ENCODE results near the gene B3GNT2.
A peak's percentile ranks its signal among the peaks of the same experiment; 100 is the strongest.
"Not testable (repeated sequence)": the region's sequence is repeated elsewhere in the genome, so short reads cannot be mapped to it uniquely, and the experiment has no call there.

The B3GNT2 gene

GRCh38 chr2:62195421-62196277 lies at the start of gene B3GNT2:
Gene B3GNT2, plus strand, starts transcription at chr2:62196115. Its CDS starts 26,106 bp downstream, at chr2:62222221.
- peak within 1 kb of the TSS; percentile 93 for H3K4me3 ChIP-seq (ENCODE audit: low read depth, low read length)
- no peaks in the 10 kb centered on the region for H3K27me3 ChIP-seq (ENCODE audit: control insufficient read depth, insufficient read depth, low read length)
- H3K9me3 ChIP-seq (ENCODE audit: control insufficient read depth, insufficient read depth, low read length), result no peaks in the 10 kb centered on the region
- H3K36me3 ChIP-seq (ENCODE audit: control insufficient read depth, insufficient read depth, low read length), result no peaks in the 10 kb centered on the region
- H3K4me1 ChIP-seq (ENCODE audit: control insufficient read depth, insufficient read depth, low read length), result peaks cover 26% of the 10 kb centered on the region
- peak within 1 kb of the TSS; percentile 87 for H3K27ac ChIP-seq (ENCODE audit: low read depth, low read length)
- peak within 1 kb of the TSS; percentile 68 for H3K9ac ChIP-seq (ENCODE audit: low read depth, low read length)

GRCh38 chr2:62146790-62147189 lies 49.1 kb upstream of the B3GNT2 start:
- not testable (repeated sequence) for H3K36me3 ChIP-seq (ENCODE audit: control insufficient read depth, insufficient read depth, low read length); H3K27ac ChIP-seq (ENCODE audit: low read depth, low read length); H3K9me3 ChIP-seq (ENCODE audit: control insufficient read depth, insufficient read depth, low read length); H3K27me3 ChIP-seq (ENCODE audit: control insufficient read depth, insufficient read depth, low read length); H3K9ac ChIP-seq (ENCODE audit: low read depth, low read length); H3K4me3 ChIP-seq (ENCODE audit: low read depth, low read length)
- peaks cover 28% of the 10 kb centered on the region for H3K4me1 ChIP-seq (ENCODE audit: control insufficient read depth, insufficient read depth, low read length)

DNA sequence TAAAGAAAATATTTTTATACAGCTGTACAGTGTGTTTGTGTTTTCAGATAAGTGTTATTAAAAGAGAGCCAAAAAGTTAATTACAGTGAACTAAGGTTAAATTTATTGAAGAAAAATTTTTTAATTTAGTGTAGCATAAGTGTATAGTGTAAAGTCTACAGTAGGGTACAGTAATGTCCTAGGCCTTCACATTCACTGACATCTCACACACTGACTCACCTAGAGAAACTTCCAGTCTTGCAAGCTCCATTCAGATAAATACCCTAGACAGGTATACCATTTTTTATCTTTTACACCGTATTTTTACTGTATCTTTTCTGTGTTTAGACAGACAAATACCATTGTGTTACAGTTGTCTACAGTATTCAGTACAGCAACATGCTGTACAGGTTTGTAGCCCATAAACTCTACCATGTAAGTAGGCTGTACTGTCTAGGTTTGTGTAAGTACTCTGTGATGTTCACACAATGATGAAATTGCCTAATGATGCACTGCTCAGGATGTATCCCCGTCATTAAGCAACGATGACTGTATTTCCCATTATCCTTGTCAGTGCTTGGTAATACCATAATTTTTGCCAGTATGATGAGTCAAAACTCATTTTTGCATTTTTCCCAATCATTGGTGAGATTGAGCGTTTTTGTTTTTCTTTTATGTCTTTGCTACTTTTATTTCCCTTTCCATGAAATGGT lies 48.2 kb upstream of the B3GNT2 start:
- Histone ChIP-seq H3K9ac (ENCODE audit: low read depth, low read length) (no peak overlapping the region), H3K27ac (ENCODE audit: low read depth, low read length) (no peak overlapping the region), H3K27me3 (ENCODE audit: control insufficient read depth, insufficient read depth, low read length) (no peaks in the 10 kb centered on the region), H3K4me3 (ENCODE audit: low read depth, low read length) (no peak overlapping the region), H3K4me1 (ENCODE audit: control insufficient read depth, insufficient read depth, low read length) (peaks cover 32% of the 10 kb centered on the region), H3K9me3 (ENCODE audit: control insufficient read depth, insufficient read depth, low read length) (no peaks in the 10 kb centered on the region), H3K36me3 (ENCODE audit: control insufficient read depth, insufficient read depth, low read length) (no peaks in the 10 kb centered on the region)

DNA sequence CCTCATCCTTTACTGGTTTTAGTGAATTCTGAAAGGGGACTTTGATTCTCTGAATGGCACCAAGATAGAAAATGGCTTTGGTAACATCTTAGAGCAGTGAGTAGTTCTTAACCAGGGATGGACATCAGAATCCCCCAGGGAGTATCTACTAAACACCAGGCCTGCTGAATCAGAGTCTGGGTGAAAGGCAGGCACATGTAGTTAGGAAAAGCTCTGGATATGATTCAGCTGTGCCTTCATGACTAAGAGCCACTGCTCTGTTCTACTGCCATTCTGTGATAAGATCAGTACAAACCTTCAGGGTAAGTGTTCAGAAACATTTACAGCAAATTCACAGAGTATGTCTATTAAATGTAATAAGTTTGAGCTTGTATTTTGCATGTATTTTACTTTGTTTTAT lies 46.2 kb upstream of the B3GNT2 start:
- no peaks in the 10 kb centered on the region for H3K9me3 ChIP-seq (ENCODE audit: control insufficient read depth, insufficient read depth, low read length)
- no peak overlapping the region for H3K4me3 ChIP-seq (ENCODE audit: low read depth, low read length)
- no peak overlapping the region for H3K27ac ChIP-seq (ENCODE audit: low read depth, low read length)
- H3K36me3 ChIP-seq (ENCODE audit: control insufficient read depth, insufficient read depth, low read length), result no peaks in the 10 kb centered on the region
- H3K9ac ChIP-seq (ENCODE audit: low read depth, low read length), result no peak overlapping the region
- no peaks in the 10 kb centered on the region for H3K27me3 ChIP-seq (ENCODE audit: control insufficient read depth, insufficient read depth, low read length)
- H3K4me1 ChIP-seq (ENCODE audit: control insufficient read depth, insufficient read depth, low read length), result peaks cover 25% of the 10 kb centered on the region

DNA sequence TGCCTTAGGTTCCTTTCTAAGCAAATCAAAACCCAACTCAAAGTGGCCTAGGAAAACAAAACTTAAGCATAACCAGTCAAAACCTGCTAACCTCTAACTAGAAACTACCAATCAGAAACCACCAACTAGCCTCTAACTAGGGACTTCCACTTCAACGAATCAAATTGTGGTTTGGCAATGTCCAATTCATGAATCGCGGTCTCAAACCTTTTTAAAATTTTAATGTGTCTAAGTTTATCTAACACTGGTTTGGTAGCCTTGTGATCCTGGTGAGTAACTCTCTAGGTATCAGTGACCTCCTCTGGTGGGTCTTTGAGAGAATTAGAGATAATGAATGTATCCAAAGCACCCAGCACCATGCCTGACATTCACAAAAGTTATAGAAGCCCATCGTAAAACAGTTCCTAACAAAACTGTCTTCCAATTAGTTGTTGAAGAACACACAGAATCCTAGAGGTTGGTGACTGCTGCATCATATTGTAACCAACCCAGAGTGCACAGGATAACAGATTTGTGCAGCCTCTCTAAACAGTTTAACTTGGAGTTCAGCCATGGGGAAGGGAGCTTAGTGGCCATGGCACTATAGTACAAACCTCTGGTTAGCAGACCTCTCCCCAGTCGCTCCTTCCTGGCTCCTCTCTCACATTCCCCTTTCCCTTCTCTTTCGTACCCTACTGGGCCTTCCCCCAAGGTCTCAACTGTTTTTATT lies 45.2 kb upstream of the B3GNT2 start:
- H3K27ac ChIP-seq (ENCODE audit: low read depth, low read length), result peak overlapping the region; percentile 38
- H3K4me3 ChIP-seq (ENCODE audit: low read depth, low read length), result peak overlapping the region; percentile 21; the same call in 1 of the 2 replicates
- H3K27me3 ChIP-seq (ENCODE audit: control insufficient read depth, insufficient read depth, low read length), result no peaks in the 10 kb centered on the region
- H3K9me3 ChIP-seq (ENCODE audit: control insufficient read depth, insufficient read depth, low read length), result peaks cover 3% of the 10 kb centered on the region; the same call in 1 of the 2 replicates
- no peaks in the 10 kb centered on the region for H3K36me3 ChIP-seq (ENCODE audit: control insufficient read depth, insufficient read depth, low read length)
- peaks cover 22% of the 10 kb centered on the region for H3K4me1 ChIP-seq (ENCODE audit: control insufficient read depth, insufficient read depth, low read length)
- H3K9ac ChIP-seq (ENCODE audit: low read depth, low read length), result no peak overlapping the region

DNA sequence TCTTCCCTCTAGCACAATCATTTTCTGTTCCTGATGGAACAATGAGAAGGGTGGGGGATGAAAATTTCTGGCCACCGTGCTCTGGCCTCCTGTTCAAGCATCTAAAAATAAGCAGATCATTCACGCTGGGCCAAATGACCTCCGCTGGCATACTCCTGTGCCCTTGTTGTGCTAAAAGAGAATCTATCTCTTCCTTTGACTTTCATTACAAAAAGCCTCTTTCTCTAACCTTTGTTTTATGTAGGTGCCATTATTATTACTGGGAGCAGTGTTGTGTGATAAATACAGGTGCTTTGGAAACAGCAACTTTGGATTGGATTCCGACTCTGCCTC lies 44.6 kb upstream of the B3GNT2 start:
- Histone ChIP-seq H3K36me3 (ENCODE audit: control insufficient read depth, insufficient read depth, low read length) (no peaks in the 10 kb centered on the region), H3K4me3 (ENCODE audit: low read depth, low read length) (peak overlapping the region; percentile 21; the same call in 1 of the 2 replicates), H3K27ac (ENCODE audit: low read depth, low read length) (peak overlapping the region; percentile 38), H3K9ac (ENCODE audit: low read depth, low read length) (no peak overlapping the region), H3K4me1 (ENCODE audit: control insufficient read depth, insufficient read depth, low read length) (peaks cover 22% of the 10 kb centered on the region), H3K27me3 (ENCODE audit: control insufficient read depth, insufficient read depth, low read length) (no peaks in the 10 kb centered on the region), H3K9me3 (ENCODE audit: control insufficient read depth, insufficient read depth, low read length) (peaks cover 3% of the 10 kb centered on the region; the same call in 1 of the 2 replicates)

- Histone ChIP-seq H3K27me3 (ENCODE audit: control insufficient read depth, insufficient read depth, low read length) (no peaks in the 10 kb centered on the region), H3K36me3 (ENCODE audit: control insufficient read depth, insufficient read depth, low read length) (no peaks in the 10 kb centered on the region), H3K4me1 (ENCODE audit: control insufficient read depth, insufficient read depth, low read length) (peaks cover 26% of the 10 kb centered on the region), H3K27ac (ENCODE audit: low read depth, low read length) (no peak overlapping the region), H3K4me3 (ENCODE audit: low read depth, low read length) (no peak overlapping the region), H3K9ac (ENCODE audit: low read depth, low read length) (no peak overlapping the region), H3K9me3 (ENCODE audit: control insufficient read depth, insufficient read depth, low read length) (peaks cover 3% of the 10 kb centered on the region; the same call in 1 of the 2 replicates)
These were observed 43.9 kb upstream of the B3GNT2 start for GRCh38 chr2:62152000-62152399.

- H3K36me3 ChIP-seq (ENCODE audit: control insufficient read depth, insufficient read depth, low read length), result no peaks in the 10 kb centered on the region
- H3K4me1 ChIP-seq (ENCODE audit: control insufficient read depth, insufficient read depth, low read length), result peaks cover 13% of the 10 kb centered on the region
- no peak overlapping the region for H3K9ac ChIP-seq (ENCODE audit: low read depth, low read length)
- H3K27me3 ChIP-seq (ENCODE audit: control insufficient read depth, insufficient read depth, low read length), result no peaks in the 10 kb centered on the region
- no peak overlapping the region for H3K27ac ChIP-seq (ENCODE audit: low read depth, low read length)
- H3K4me3 ChIP-seq (ENCODE audit: low read depth, low read length), result no peak overlapping the region
- H3K9me3 ChIP-seq (ENCODE audit: control insufficient read depth, insufficient read depth, low read length), result peaks cover 3% of the 10 kb centered on the region; the same call in 1 of the 2 replicates
These were observed 38.9 kb upstream of the B3GNT2 start for GRCh38 chr2:62156861-62157496.

DNA sequence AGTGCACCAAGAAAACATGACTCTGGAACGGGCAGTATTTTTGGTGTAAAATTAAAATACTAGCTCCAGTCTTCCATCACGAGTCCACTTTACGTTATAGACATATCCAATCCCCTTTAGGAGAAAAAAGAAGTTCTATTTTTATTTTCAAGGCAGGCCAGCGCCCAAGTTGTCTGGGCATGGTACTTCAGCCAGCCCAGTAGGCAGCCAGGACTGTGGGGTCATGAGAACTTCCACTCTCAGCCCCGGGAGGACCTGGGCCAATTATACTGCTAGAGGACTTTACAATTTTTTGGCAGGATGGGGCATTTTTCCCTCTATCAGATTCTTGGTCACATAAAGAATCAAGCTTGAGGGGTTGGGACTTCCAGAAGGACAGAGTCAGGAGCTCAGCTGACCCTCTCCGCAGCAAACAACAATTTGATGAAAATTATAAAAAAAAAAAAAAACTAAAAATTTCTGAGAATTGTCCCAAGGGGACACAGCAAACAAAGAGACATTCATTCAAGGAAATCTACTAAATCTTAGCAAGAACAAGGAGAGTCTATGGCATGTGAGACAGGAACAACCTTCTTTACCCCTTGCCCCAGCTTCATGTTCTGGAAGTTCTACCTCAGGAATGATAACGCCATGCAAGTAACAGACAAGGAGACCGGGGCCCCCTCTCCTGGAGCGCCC lies 37.3 kb upstream of the B3GNT2 start:
- Histone ChIP-seq H3K4me1 (ENCODE audit: control insufficient read depth, insufficient read depth, low read length) (peaks cover 13% of the 10 kb centered on the region), H3K9ac (ENCODE audit: low read depth, low read length) (no peak overlapping the region), H3K4me3 (ENCODE audit: low read depth, low read length) (no peak overlapping the region), H3K27ac (ENCODE audit: low read depth, low read length) (no peak overlapping the region), H3K27me3 (ENCODE audit: control insufficient read depth, insufficient read depth, low read length) (no peaks in the 10 kb centered on the region), H3K9me3 (ENCODE audit: control insufficient read depth, insufficient read depth, low read length) (peaks cover 3% of the 10 kb centered on the region; the same call in 1 of the 2 replicates), H3K36me3 (ENCODE audit: control insufficient read depth, insufficient read depth, low read length) (no peaks in the 10 kb centered on the region)

DNA sequence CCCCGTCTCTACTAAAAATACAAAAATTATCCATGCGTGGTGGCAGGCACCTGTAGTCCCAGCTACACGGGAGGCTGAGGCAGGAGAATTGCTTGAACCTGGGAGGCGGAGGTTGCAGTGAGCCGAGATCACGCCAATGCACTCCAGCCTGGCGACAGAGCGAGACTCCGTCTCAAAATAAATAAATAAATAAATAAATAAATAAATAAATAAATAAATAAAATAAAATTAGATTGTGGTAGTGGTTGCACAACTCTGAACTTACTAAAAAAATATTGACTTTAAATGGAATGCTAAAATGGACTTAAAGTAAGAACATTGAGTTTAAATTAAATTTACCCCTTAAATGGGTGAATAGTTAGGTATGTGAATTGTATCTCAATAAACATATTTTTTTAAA lies 35.2 kb upstream of the B3GNT2 start:
- not testable (repeated sequence) for H3K9ac ChIP-seq (ENCODE audit: low read depth, low read length); H3K27ac ChIP-seq (ENCODE audit: low read depth, low read length); H3K9me3 ChIP-seq (ENCODE audit: control insufficient read depth, insufficient read depth, low read length)

More for the DNA sequence above, 35.2 kb upstream of the B3GNT2 start:
- peaks cover 13% of the 10 kb centered on the region for H3K4me1 ChIP-seq (ENCODE audit: control insufficient read depth, insufficient read depth, low read length)
- not testable (repeated sequence) for H3K4me3 ChIP-seq (ENCODE audit: low read depth, low read length); H3K27me3 ChIP-seq (ENCODE audit: control insufficient read depth, insufficient read depth, low read length); H3K36me3 ChIP-seq (ENCODE audit: control insufficient read depth, insufficient read depth, low read length)
